Heart left ventricle (tissue), 13 donors: ENCODE measurements around the gene WARS2.

ENCODE experiments used
- CTCF ChIP-seq, 12 donors: fragments of 200-600 bp; sonication (generic) in 4 of 12; IDR thresholded peaks; one replicate each; pipeline versions ENCODE4 v1.5.0 to v1.8.0; 2018 to 2022; ENCODE audit warnings: antibody characterized with exemption in 12 of 12, mild to moderate bottlenecking in 5 of 12
- POLR2A ChIP-seq, 2 donors: fragments of 450-650 bp; IDR thresholded peaks; one replicate each; pipeline ENCODE4 v1.6.1; 2017; ENCODE audit warnings: antibody characterized with exemption in 2 of 2, mild to moderate bottlenecking in 2 of 2, moderate library complexity in 2 of 2
- donor health status: ischemic (EF 13 %, LVEDD 7.1; RV severe dilation, severe dysfunction).
- donor health status: DM: no; HTN: yes; CAD: no.
- donor health status: DM: no; HTN: no; CAD: no.
- donor health status: ischemic (EF 25% LVEDD 6.9; RV normal size, moderate dysfunction).
- donor health status: ischemic (EF 25% LVEDD 5.7; RV mildly dilated, moderate dysfunction).
- donor health status: ischemic (EF 35%, LVEDD 5.7; RV mildly dilated, moderate dysfunction).
- donor health status: nonischemic (EF 11% LVEDD 7.7; RV severe dilation, severe dysfunction).
- donor health status: DM: yes; HTN: yes; CAD: no.
- donor health status: PGD.
- donor health status: ischemic (EF 29% LVEDD 5.4; RV normal size, mild dysfunction).
- donor health status: nonischemic (EF 23%, LVEDD 6.1; RV moderate dilation, normal function).

- no peak for TF ChIP-seq CTCF (IDR thresholded peaks at IDR 0.05)
- TF ChIP-seq POLR2A (IDR thresholded peaks at IDR 0.05), result no peak
Observed at GRCh38 chr1:119015547-119015946, 124.9 kb downstream of the WARS2 start.
